GM12878 (cell line): Measurements from ENCODE around the gene SPESP1. TPM values are rescaled to one million over a fixed set of nuclear protein-coding genes. Genes with fewer than 3 reads are reported as not detected.

Experiments
- ATAC-seq: fragments of 200-7000 bp; cut with Tn5 transposase; 3 replicates; pipeline ENCODE4 v1.9.1; 2020; ENCODE audit warnings: mild to moderate bottlenecking, moderate library complexity
- BruUV-seq: library from RNA; stranded (reverse); fragments of 400-500 nt; replicated peaks from 2 replicates; lab custom pipeline; 2021; lab: Mats Ljungman, UMichigan
- CTCF ChIA-PET: fragments of 300-600 bp; sonication (Branson Sonifier 250); formaldehyde crosslinking; extraction: SDS; loops from one replicate; lab custom pipeline; 2021; ENCODE audit warnings: inconsistent platforms; lab: Yijun Ruan, JAX
- POLR2A ChIA-PET: fragments of 350-600 bp; formaldehyde crosslinking; extraction: SDS; loops from one replicate; lab custom pipeline; 2021; ENCODE audit warnings: inconsistent platforms; lab: Charles Lee
- RAD21 ChIA-PET: fragments of 300-600 bp; sonication (Branson Sonifier 250); formaldehyde crosslinking; loops from one replicate; lab custom pipeline; 2023; ENCODE audit warnings: antibody characterized with exemption; ENCODE audit not compliant: unreplicated experiment; lab: Charles Lee
- SMC1A ChIA-PET: fragments of 300-600 bp; sonication (Branson Sonifier 250); formaldehyde crosslinking; loops from one replicate; lab custom pipeline; 2023; ENCODE audit not compliant: unreplicated experiment, uncharacterized antibody; lab: Charles Lee
- DNase-seq: peaks from one replicate; pipeline ENCODE4 v3.0.0-alpha.2; 2011; ENCODE audit warnings: low read depth, low spot score
- FAIRE-seq: peaks from 3 replicates; lab custom pipeline; 2011; peaks lifted over from hg19 to GRCh38; lab: Jason Lieb, UNC
- H2AFZ ChIP-seq: 2 replicates; pipeline ENCODE4 v1.6.0; 2011; ENCODE audit warnings: low read depth, low read length, control low read depth; ENCODE audit not compliant: control insufficient read depth
- H3K27ac ChIP-seq: 2 replicates; pipeline ENCODE4 v1.5.1; 2011; ENCODE audit warnings: control low read depth; ENCODE audit not compliant: control insufficient read depth, insufficient read depth
- H3K27me3 ChIP-seq, 2 experiments: replicated peaks in 1 of 2; 2 replicates each; pipeline versions ENCODE4 v1.6.0 to v1.6.1; 2011; ENCODE audit warnings: low read length in 1 of 2; ENCODE audit not compliant: control insufficient read depth in 2 of 2, insufficient read depth in 2 of 2
- H3K36me3 ChIP-seq, 2 experiments: 2 replicates each; pipeline ENCODE4 v1.5.1; 2011; ENCODE audit warnings: low read length in 1 of 2; ENCODE audit not compliant: control insufficient read depth in 2 of 2, insufficient read depth in 2 of 2
- H3K4me1 ChIP-seq: 2 replicates; pipeline ENCODE4 v1.6.1; 2011; ENCODE audit warnings: mild to moderate bottlenecking, low read length, moderate library complexity, mixed read lengths; ENCODE audit not compliant: control insufficient read depth, insufficient read depth
- H3K4me2 ChIP-seq: 2 replicates; pipeline ENCODE4 v1.6.0; 2011; ENCODE audit warnings: control low read depth; ENCODE audit not compliant: control insufficient read depth, insufficient read depth
- H3K4me3 ChIP-seq: fragments of 200-600 bp; sonication (generic); 2 replicates; pipeline ENCODE4 v1.5.1; 2016
- H3K79me2 ChIP-seq: 2 replicates; pipeline ENCODE4 v1.6.0; 2011; ENCODE audit warnings: low read length; ENCODE audit not compliant: control insufficient read depth, insufficient read depth
- H3K9ac ChIP-seq: 2 replicates; pipeline ENCODE4 v1.8.0; 2011; ENCODE audit warnings: low read length, control low read depth, mixed read lengths; ENCODE audit not compliant: control insufficient read depth, insufficient read depth
- H3K9me3 ChIP-seq: replicated peaks from 3 replicates; pipeline ENCODE4 v1.5.1; 2011; ENCODE audit warnings: mild to moderate bottlenecking, low read length; ENCODE audit not compliant: control insufficient read depth, insufficient read depth
- H4K20me1 ChIP-seq: 2 replicates; pipeline ENCODE4 v1.6.0; 2011; ENCODE audit not compliant: control insufficient read depth, insufficient read depth
- BRCA1 ChIP-seq: IDR thresholded peaks from 2 replicates; pipeline ENCODE4 v1.6.1; 2011; ENCODE audit warnings: low read depth, low read length, improper control_type of control experiment
- E2F4 ChIP-seq: IDR thresholded peaks from 2 replicates; pipeline ENCODE4 v1.6.1; 2012; ENCODE audit warnings: low read depth, low read length, improper control_type of control experiment
- EP300 ChIP-seq, 2 experiments: fragments of 150-350 bp in 1 of 2; IDR thresholded peaks; 2 replicates each; pipeline ENCODE4 v1.6.1; 2011 to 2012; ENCODE audit warnings: low read depth in 2 of 2, low read length in 2 of 2, borderline replicate concordance in 1 of 2, improper control_type of control experiment in 1 of 2, inconsistent platforms in 1 of 2; ENCODE audit not compliant: control insufficient read depth in 1 of 2
- GATAD2B ChIP-seq: fragments of 450-650 bp; conservative IDR thresholded peaks from 2 replicates; pipeline ENCODE4 v1.6.1; 2017; ENCODE audit warnings: low read depth, mild to moderate bottlenecking, moderate library complexity
- MTA3 ChIP-seq: IDR thresholded peaks from 2 replicates; pipeline ENCODE4 v1.6.1; 2012; ENCODE audit warnings: low read length, inconsistent platforms, borderline replicate concordance
- PAX8 ChIP-seq: fragments of 450-650 bp; IDR thresholded peaks from 2 replicates; pipeline ENCODE4 v1.6.1; 2017; ENCODE audit warnings: mild to moderate bottlenecking, moderate library complexity
- SIN3A ChIP-seq: IDR thresholded peaks from 2 replicates; pipeline ENCODE4 v1.6.1; 2012; ENCODE audit warnings: low read depth, low read length, improper control_type of control experiment
- SIX5 ChIP-seq: IDR thresholded peaks from 2 replicates; pipeline ENCODE4 v1.6.1; 2011; ENCODE audit warnings: mild to moderate bottlenecking, low read depth, low read length, moderate library complexity; ENCODE audit not compliant: severe bottlenecking
- SUZ12 ChIP-seq: fragments of 200-600 bp; sonication (generic); IDR thresholded peaks from one replicate; pipeline ENCODE4 v1.6.1; 2018; ENCODE audit warnings: antibody characterized with exemption, mild to moderate bottlenecking; ENCODE audit not compliant: unreplicated experiment
- WGBS: methylation state at CpG from one replicate; pipeline ENCODE4 v1.1.6; 2016; ENCODE audit warnings: low lambda C conversion rate; ENCODE audit not compliant: insufficient replicate concordance, insufficient coverage; ENCODE audit errors: missing lambda C conversion rate; 5-methylcytosine and 5-hydroxymethylcytosine counted together
- in situ Hi-C: fragments of 300-500 bp; cut with MboI; formaldehyde crosslinking; loops from 9 replicates; pipeline ENCODE4 v1.14.3; 2018; ENCODE audit warnings: mixed read lengths
- intact Hi-C: fragments of 100-400 bp; cut with micrococcal nuclease; formaldehyde crosslinking; loops from one replicate; pipeline ENCODE4 v1.14.2; 2022; ENCODE audit not compliant: unreplicated experiment
- polyA plus RNA-seq, 11 experiments: library from polyadenylated mRNA; depleted of rRNA in 4 of 11; unstranded in 6 of 11; stranded (reverse) in 5 of 11; fragments of >200 nt; fragmentation: Nextera tagmentation in 4 of 11; fragmentation: Illumina TruSeq in 1 of 11; extraction: Ambion mirVana in 4 of 11; extraction: Trizol in 1 of 11; gene quantifications; 1 replicate in 1 of 11; 2 replicates in 10 of 11; pipeline versions ENCODE4 v1.2.1 to v1.2.3, GENCODE V29; 2011 to 2016; ENCODE audit warnings: inconsistent platforms in 2 of 11, missing spikeins in 2 of 11, low read depth in 1 of 11
- total RNA-seq, 4 experiments: library from RNA; depleted of rRNA in 3 of 4; stranded (reverse); fragments of >200 nt in 3 of 4; fragmentation: Illumina TruSeq in 1 of 4; extraction: Trizol in 1 of 4; gene quantifications; 2 replicates each; pipeline versions ENCODE4 v1.2.1 to v1.2.3, GENCODE V29; 2013 to 2021
- TF ChIP-seq, protein P1 (sequence below): fragments of 450-650 bp; IDR thresholded peaks from 2 replicates; pipeline ENCODE4 v1.6.1; 2017; ENCODE audit warnings: borderline replicate concordance

SPESP1 gene
- total and polyA plus RNA-seq, 10 of the 15 experiments (the other 5 are each of a cell fraction or from before 2014, with no cell fraction given), result not detected

DNA sequence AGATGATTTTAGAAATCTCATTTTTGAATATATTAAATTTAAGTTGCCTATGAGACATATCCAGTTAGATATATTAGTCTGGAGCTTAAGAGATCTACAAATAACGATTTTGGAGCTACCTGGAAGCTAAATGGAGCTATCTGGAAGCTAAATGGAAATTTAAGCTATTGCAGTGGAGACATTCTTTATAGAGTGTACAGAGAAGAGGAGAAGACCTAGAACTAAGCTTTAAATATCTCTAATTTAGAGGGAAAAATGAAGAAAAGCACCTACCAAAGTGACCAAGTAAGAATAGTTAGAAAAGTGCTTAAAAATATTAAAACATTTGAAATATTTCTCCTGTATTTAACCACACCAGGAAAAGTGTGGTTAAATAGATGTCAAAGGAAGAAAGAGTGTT, 28.3 kb downstream of the SPESP1 start:
- no peak for ATAC-seq
- 0% methylated on average over 1 of the region's 1 CpG for WGBS
- no peaks in the 10 kb centered on the region for H3K9me3 ChIP-seq
- H3K27ac ChIP-seq, result no peak overlapping the region
- no peak for TF ChIP-seq E2F4
- TF ChIP-seq GATAD2B, result no peak
- TF ChIP-seq SUZ12, result no peak
- no peak for TF ChIP-seq SIN3A
- no peak for TF ChIP-seq EP300 (IDR thresholded peaks at IDR 0.05; ENCODE audit: borderline replicate concordance in 1 of 2, control insufficient read depth in 1 of 2, low read depth in 2 of 2, low read length in 2 of 2)
- no peak for TF ChIP-seq MTA3
- no peak for TF ChIP-seq BRCA1
- TF ChIP-seq, protein P1, sequence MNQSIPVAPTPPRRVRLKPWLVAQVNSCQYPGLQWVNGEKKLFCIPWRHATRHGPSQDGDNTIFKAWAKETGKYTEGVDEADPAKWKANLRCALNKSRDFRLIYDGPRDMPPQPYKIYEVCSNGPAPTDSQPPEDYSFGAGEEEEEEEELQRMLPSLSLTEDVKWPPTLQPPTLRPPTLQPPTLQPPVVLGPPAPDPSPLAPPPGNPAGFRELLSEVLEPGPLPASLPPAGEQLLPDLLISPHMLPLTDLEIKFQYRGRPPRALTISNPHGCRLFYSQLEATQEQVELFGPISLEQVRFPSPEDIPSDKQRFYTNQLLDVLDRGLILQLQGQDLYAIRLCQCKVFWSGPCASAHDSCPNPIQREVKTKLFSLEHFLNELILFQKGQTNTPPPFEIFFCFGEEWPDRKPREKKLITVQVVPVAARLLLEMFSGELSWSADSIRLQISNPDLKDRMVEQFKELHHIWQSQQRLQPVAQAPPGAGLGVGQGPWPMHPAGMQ, result no peak
- TF ChIP-seq PAX8, result no peak
- no peak for TF ChIP-seq SIX5
- H3K9ac ChIP-seq, result no peak overlapping the region
- H3K4me1 ChIP-seq, result no peaks in the 10 kb centered on the region
- intact Hi-C loops, result no loop called here
- no peaks in the 10 kb centered on the region for H3K79me2 ChIP-seq
- H2AFZ ChIP-seq, result no peak overlapping the region
- RAD21 ChIA-PET, result interaction anchor here (1.3 kb wide), 1 partner anchor 12 kb away, joined by 3 read pairs; no protein-coding TSS in a partner anchor
- H3K4me3 ChIP-seq, result no peak overlapping the region
- no peaks in the 10 kb centered on the region for H3K36me3 ChIP-seq
- SMC1A ChIA-PET, result interaction anchor here (0.6 kb wide), 1 partner anchor 1910 kb away, joined by 3 read pairs; no protein-coding TSS in a partner anchor
- no peak overlapping the region for H3K4me2 ChIP-seq
- POLR2A ChIA-PET, result no interaction called here
- CTCF ChIA-PET, result no interaction called here
- H4K20me1 ChIP-seq, result no peaks in the 10 kb centered on the region
- no TSS peak for BruUV-seq
- in situ Hi-C loops, result no loop called here
- FAIRE-seq, result no peak
- H3K27me3 ChIP-seq, result no peaks in the 10 kb centered on the region
- no peak for DNase-seq
